22Rv1 (cell line): Measurements from ENCODE around the gene PPM1M.

Experiments
- CTCF ChIP-seq: fragments of 450-650 bp; IDR thresholded peaks from 2 replicates; pipeline ENCODE4 v1.5.1; 2017; ENCODE audit warnings: mild to moderate bottlenecking
- ZFX ChIP-seq: fragments of 450-650 bp; IDR thresholded peaks from 2 replicates; pipeline ENCODE4 v1.6.1; 2017; ENCODE audit warnings: antibody characterized with exemption, borderline replicate concordance

DNA sequence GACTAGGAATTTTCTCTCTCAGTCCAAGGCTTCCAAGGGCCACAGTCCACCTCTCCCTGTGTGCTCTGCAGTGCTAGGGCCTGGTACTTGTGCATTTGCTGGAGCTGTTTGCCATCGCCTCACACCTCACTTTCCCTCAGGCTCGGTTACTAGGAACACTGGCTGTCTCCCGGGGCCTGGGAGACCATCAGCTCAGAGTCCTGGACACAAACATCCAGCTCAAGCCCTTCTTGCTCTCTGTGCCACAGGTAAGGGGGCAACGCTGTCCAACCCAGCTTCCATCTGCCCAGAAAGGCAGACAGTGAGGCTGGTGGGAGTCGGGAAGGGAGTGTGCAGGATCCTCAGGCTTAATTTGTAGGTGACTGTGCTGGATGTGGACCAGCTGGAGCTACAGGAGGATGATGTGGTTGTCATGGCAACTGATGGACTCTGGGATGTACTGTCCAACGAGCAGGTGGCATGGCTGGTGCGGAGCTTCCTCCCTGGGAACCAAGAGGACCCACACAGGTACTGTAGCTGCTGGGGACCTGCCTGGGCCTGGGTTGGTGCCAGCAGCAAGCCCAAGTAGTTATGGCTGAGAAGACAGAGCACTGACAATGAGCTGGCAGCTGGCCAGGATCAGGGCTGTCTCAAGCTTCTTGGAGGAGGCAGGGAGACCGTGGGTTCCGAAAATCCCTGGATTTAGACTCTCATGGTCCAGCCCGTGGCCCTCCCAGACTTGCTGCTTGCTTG is 3.4 kb downstream of the PPM1M start:
- TF ChIP-seq CTCF (no peak), ZFX (no peak)
